OCI-M2 (cell line): Measurements from ENCODE around the gene RAB36.

Source experiments
- DNase-seq: peaks from one replicate; lab custom pipeline; 2025; ENCODE audit not compliant: unreplicated experiment; lab: John Stamatoyannopoulos, UW

RAB36 gene

GRCh38 chr22:23204125-23204488 is 58.8 kb downstream of the RAB36 start:
- DNase-seq: no peak

- DNase-seq: no peak
Measured at GRCh38 chr22:23204541-23205157, 59.4 kb downstream of the RAB36 start.

- DNase-seq: no peak
Measured at GRCh38 chr22:23205339-23206049, 60.2 kb downstream of the RAB36 start.

- no peak for DNase-seq
Measured at GRCh38 chr22:23206915-23207314, 61.6 kb downstream of the RAB36 start.

- DNase-seq: no peak
Measured at GRCh38 chr22:23207729-23208393, 62.6 kb downstream of the RAB36 start.

- no peak for DNase-seq
Measured at GRCh38 chr22:23210428-23211170, 65.3 kb downstream of the RAB36 start.

- no peak for DNase-seq
Measured at GRCh38 chr22:23211622-23212021, 66.3 kb downstream of the RAB36 start.

- no peak for DNase-seq
Measured at GRCh38 chr22:23212061-23213021, 67.1 kb downstream of the RAB36 start.

GRCh38 chr22:23213022-23213555 is 67.8 kb downstream of the RAB36 start:
- DNase-seq: no peak

GRCh38 chr22:23213581-23214334 is 68.5 kb downstream of the RAB36 start:
- DNase-seq: no peak
